Measurements from ENCODE around the gene ARSG. TPM values are rescaled to one million over a fixed set of nuclear protein-coding genes. Genes with fewer than 3 reads are reported as not detected.

The ARSG gene
- total RNA-seq, 2 donors from 2014 or later: 4.4 to 14.1 TPM

DNA sequence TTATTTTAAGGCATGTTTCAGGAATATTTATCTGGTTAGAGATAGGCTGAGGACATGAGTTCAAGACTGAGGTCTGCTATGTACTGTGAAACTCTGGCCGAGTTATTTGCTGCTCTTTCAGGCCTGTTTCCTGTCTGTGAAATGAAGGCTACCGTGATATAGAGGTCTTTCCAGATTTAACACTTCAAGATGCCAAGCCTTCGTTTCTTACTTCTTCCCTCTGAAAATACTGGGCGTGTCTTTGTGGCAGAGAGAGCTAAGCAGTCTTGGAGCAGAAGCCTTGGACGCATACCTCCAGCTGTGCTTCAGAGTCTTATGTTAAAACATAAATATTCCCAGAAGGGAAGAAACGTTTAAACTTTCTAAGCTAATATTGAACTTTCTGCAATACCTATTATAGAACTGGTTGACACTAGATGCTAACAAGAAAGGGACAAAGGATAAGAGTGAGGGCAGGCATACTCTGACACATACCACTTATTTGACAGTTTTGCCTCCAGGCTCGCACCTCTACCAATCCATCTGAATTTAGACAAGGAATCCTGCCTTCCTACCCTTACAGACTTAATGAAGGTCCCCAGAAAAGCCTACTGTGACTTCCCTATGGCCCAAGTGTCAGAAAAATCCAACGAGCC is 148.5 kb downstream of the ARSG start:
- Mint-ChIP-seq H3K27ac (no peak overlapping the region), H3K27me3 (ENCODE audit: insufficient read depth) (no peaks in the 10 kb centered on the region), H3K4me1 (peaks cover 28% of the 10 kb centered on the region)

DNA sequence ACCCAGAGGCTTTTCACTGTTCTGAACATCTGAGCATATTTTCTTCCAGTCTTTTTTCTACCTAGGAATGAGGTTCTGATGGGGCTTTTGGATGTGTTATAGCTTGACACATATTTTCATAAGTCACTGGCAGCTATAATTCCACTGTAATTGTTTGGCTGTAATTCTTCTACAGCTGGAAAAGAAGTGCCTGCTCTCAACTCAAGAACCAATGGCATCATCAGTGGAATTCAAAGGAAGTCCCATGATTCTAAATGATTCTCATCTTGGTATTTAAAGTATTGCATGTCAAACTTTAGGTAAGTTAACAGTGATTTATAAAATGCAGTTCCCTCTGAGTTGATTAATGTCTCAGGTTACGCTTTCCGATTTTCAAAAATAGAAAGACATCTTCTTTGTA is 149.2 kb downstream of the ARSG start:
- Mint-ChIP-seq H3K9me3 (no peaks in the 10 kb centered on the region), H3K4me1 (peaks cover 28% of the 10 kb centered on the region), H3K27ac (no peak overlapping the region), H3K36me3 (ENCODE audit: low read depth) (peaks cover 23% of the 10 kb centered on the region), H3K27me3 (ENCODE audit: insufficient read depth) (no peaks in the 10 kb centered on the region), H3K4me3 (no peak overlapping the region)
- Histone ChIP-seq H3K4me3 (ENCODE audit: low read length) (no peak overlapping the region), H3K36me3 (ENCODE audit: control insufficient read depth, insufficient read depth, low read length) (peaks cover 15% of the 10 kb centered on the region), H3K27me3 (ENCODE audit: control insufficient read depth, insufficient read depth, low read length, poor library complexity, severe bottlenecking) (no peaks in the 10 kb centered on the region), H3K27ac (ENCODE audit: low read depth, low read length) (no peak overlapping the region), H3K4me1 (ENCODE audit: control insufficient read depth, insufficient read depth, low read length) (no peaks in the 10 kb centered on the region), H3K9me3 (ENCODE audit: control insufficient read depth, low read length) (no peaks in the 10 kb centered on the region), H3K9ac (ENCODE audit: extremely low read depth, low read length, poor library complexity, severe bottlenecking) (no peak overlapping the region)
- 100% methylated on average over 2 of the region's 2 CpGs for WGBS, 2 experiments (ENCODE audit: insufficient coverage in 1 of 2, insufficient read length in 1 of 2)
- TF ChIP-seq, protein P1, sequence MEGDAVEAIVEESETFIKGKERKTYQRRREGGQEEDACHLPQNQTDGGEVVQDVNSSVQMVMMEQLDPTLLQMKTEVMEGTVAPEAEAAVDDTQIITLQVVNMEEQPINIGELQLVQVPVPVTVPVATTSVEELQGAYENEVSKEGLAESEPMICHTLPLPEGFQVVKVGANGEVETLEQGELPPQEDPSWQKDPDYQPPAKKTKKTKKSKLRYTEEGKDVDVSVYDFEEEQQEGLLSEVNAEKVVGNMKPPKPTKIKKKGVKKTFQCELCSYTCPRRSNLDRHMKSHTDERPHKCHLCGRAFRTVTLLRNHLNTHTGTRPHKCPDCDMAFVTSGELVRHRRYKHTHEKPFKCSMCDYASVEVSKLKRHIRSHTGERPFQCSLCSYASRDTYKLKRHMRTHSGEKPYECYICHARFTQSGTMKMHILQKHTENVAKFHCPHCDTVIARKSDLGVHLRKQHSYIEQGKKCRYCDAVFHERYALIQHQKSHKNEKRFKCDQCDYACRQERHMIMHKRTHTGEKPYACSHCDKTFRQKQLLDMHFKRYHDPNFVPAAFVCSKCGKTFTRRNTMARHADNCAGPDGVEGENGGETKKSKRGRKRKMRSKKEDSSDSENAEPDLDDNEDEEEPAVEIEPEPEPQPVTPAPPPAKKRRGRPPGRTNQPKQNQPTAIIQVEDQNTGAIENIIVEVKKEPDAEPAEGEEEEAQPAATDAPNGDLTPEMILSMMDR (conservative IDR thresholded peaks at IDR 0.05): no peak
- DNase-seq: no peak

More for the DNA sequence above, 148.5 kb downstream of the ARSG start:
- Mint-ChIP-seq H3K9me3 (no peaks in the 10 kb centered on the region), H3K4me3 (no peak overlapping the region), H3K36me3 (ENCODE audit: low read depth) (peaks cover 24% of the 10 kb centered on the region)
- H3K9me3 ChIP-seq (ENCODE audit: control insufficient read depth, low read length): no peaks in the 10 kb centered on the region
- H3K36me3 ChIP-seq (ENCODE audit: control insufficient read depth, insufficient read depth, low read length): peaks cover 21% of the 10 kb centered on the region
- TF ChIP-seq, protein P1 (conservative IDR thresholded peaks at IDR 0.05): no peak
- H3K9ac ChIP-seq (ENCODE audit: extremely low read depth, low read length, poor library complexity, severe bottlenecking): no peak overlapping the region
- no peak for DNase-seq
- 84 to 95% methylated on average over 7 to 8 of the region's 8 CpGs for WGBS, 2 experiments (ENCODE audit: insufficient coverage in 1 of 2, insufficient read length in 1 of 2)
- no peaks in the 10 kb centered on the region for H3K27me3 ChIP-seq (ENCODE audit: control insufficient read depth, insufficient read depth, low read length, poor library complexity, severe bottlenecking)
- H3K4me3 ChIP-seq (ENCODE audit: low read length): no peak overlapping the region
- H3K4me1 ChIP-seq (ENCODE audit: control insufficient read depth, insufficient read depth, low read length): no peaks in the 10 kb centered on the region
- H3K27ac ChIP-seq (ENCODE audit: low read depth, low read length): no peak overlapping the region

DNA sequence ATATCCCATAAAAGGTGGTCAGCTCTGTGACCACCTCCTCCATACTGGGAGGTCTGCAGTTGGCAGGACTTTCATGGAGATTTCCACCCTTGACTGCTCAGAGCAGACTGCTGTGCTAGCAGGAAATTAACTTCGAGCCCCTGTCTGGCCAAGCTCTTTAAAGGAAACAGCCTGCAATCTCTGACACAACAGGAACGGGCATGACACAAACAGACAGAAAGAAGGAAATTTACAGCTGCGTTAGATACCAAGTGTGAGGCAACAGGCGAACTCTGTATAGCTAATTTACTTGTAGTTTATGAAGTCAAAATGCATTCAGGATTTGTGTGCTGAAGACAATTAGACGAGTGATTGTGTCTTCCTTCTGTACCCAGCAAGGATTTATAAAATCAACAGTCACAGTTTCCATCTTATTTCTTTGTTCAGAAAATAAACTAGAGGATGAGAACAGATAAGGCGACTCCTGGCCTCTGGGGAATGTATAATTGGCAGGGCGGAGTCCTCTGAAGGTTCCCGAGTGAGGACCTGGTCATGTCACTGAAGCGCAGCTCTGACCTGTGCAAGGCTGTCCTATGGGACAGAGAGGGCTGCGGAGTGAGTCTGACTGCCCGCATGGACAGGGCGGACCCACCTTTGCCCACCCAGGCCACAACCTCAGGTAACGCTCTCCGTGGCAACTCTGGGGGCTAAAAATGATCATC is 149.9 kb downstream of the ARSG start:
- 80 to 94% methylated on average over 9 to 14 of the region's 14 CpGs for WGBS, 2 experiments (ENCODE audit: insufficient coverage in 1 of 2, insufficient read length in 1 of 2)
- peaks cover 13% of the 10 kb centered on the region for H3K36me3 ChIP-seq (ENCODE audit: control insufficient read depth, insufficient read depth, low read length)
- H3K36me3 Mint-ChIP-seq (ENCODE audit: low read depth): peaks cover 21% of the 10 kb centered on the region
- TF ChIP-seq, protein P1 (conservative IDR thresholded peaks at IDR 0.05): no peak
- no peaks in the 10 kb centered on the region for H3K9me3 ChIP-seq (ENCODE audit: control insufficient read depth, low read length)
- no peak overlapping the region for H3K4me3 ChIP-seq (ENCODE audit: low read length)
- no peak overlapping the region for H3K27ac ChIP-seq (ENCODE audit: low read depth, low read length)
- no peak overlapping the region for H3K4me3 Mint-ChIP-seq
- no peaks in the 10 kb centered on the region for H3K27me3 Mint-ChIP-seq (ENCODE audit: insufficient read depth)
- no peak overlapping the region for H3K9ac ChIP-seq (ENCODE audit: extremely low read depth, low read length, poor library complexity, severe bottlenecking)
- H3K4me1 ChIP-seq (ENCODE audit: control insufficient read depth, insufficient read depth, low read length): no peaks in the 10 kb centered on the region
- DNase-seq: no peak
- H3K27ac Mint-ChIP-seq: no peak overlapping the region
- H3K27me3 ChIP-seq (ENCODE audit: control insufficient read depth, insufficient read depth, low read length, poor library complexity, severe bottlenecking): no peaks in the 10 kb centered on the region
- H3K4me1 Mint-ChIP-seq: peaks cover 26% of the 10 kb centered on the region
- H3K9me3 Mint-ChIP-seq: no peaks in the 10 kb centered on the region

All from endodermal cell (in vitro differentiated cells).